Transverse colon (tissue), 3 donors: ENCODE measurements around the gene VEPH1.

Experiments
- EP300 ChIP-seq: sonication (generic); formaldehyde crosslinking; IDR thresholded peaks from one replicate; pipeline ENCODE4 v1.6.1; 2017; ENCODE audit warnings: antibody characterized with exemption, low read depth
- TF ChIP-seq, protein P1 (sequence below), 5 experiments: fragments of 200-600 bp in 3 of 5; fragments of 450-650 bp in 2 of 5; sonication (generic) in 3 of 5; IDR thresholded peaks; 1 replicate in 2 of 5; 2 replicates in 3 of 5; pipeline ENCODE4 v1.5.1; 2016 to 2017; ENCODE audit warnings: antibody characterized with exemption in 5 of 5, inconsistent platforms in 3 of 5, mild to moderate bottlenecking in 2 of 5, moderate library complexity in 1 of 5

DNA sequence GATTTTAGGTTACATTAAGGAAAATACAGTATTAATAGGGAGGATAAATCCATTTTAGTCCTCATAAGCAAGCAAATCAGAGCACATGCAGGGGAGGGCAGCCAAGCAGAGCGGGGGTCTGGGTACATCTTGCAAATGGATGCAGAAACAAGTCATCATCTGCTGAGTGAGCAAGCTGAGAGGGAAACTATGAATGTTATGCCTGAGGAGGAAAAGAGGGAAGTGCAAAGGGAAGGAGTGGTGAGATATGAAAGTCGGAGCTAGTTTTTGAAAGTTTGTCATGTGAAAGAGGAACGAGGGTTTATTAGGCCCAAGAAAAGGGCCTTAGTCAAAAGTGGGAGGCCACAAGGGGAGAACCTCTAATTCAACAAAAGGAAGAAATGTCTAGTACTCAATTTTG is 51.1 kb downstream of the VEPH1 start:
- TF ChIP-seq, protein P1, sequence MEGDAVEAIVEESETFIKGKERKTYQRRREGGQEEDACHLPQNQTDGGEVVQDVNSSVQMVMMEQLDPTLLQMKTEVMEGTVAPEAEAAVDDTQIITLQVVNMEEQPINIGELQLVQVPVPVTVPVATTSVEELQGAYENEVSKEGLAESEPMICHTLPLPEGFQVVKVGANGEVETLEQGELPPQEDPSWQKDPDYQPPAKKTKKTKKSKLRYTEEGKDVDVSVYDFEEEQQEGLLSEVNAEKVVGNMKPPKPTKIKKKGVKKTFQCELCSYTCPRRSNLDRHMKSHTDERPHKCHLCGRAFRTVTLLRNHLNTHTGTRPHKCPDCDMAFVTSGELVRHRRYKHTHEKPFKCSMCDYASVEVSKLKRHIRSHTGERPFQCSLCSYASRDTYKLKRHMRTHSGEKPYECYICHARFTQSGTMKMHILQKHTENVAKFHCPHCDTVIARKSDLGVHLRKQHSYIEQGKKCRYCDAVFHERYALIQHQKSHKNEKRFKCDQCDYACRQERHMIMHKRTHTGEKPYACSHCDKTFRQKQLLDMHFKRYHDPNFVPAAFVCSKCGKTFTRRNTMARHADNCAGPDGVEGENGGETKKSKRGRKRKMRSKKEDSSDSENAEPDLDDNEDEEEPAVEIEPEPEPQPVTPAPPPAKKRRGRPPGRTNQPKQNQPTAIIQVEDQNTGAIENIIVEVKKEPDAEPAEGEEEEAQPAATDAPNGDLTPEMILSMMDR (IDR thresholded peaks at IDR 0.05) = no peak
- no peak for TF ChIP-seq EP300
